ENCODE data around the gene HOOK1.

DNA sequence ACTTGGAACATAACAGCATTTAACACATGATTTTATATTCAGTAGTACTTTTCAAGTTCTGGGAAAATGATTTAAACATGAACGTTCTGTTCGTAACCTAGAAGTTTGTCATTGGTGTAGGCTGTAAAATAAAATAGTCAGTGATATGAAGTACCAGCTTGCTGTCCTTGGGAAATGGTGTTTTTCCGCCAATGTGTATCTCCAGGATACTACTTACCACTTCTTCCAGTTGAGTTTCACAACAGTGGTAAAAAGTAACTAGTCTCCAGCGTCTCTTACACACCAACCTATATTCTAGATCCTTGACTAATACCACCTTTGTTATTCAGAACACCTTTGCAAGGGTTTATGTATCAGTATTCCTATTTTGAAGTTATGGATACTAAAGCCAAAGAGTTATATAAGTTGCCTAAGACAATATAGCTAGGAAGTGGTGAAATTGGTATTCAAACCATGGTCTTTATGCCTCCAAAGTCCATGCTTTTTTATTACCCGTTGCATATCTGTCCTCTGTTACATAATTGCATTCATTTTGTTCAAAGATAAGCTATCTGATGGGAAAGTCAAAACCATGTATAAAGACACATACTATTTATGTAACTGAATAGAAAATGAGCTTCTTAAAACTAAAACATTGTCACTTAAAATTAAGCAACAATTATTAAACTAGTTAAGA is 43.1 kb downstream of the HOOK1 start:
- TF ChIP-seq POLR2AphosphoS5 (IDR thresholded peaks at IDR 0.05) = no peak
- TF ChIP-seq POLR2A (IDR thresholded peaks at IDR 0.05) = no peak
